PC-9 (cell line): Measurements from ENCODE around the gene CPNE1.
A peak's percentile ranks its signal among the peaks of the same experiment; 100 is the strongest.
"Not testable (repeated sequence)": the region's sequence is repeated elsewhere in the genome, so short reads cannot be mapped to it uniquely, and the experiment has no call there.

Source experiments
- CTCF ChIP-seq: fragments of 200-600 bp; sonication (generic); conservative IDR thresholded peaks from 2 replicates; pipeline ENCODE4 v1.6.1; 2017; ENCODE audit warnings: mixed run types, antibody characterized with exemption, mild to moderate bottlenecking, moderate library complexity
- EZH2 ChIP-seq: fragments of 200-600 bp; sonication (generic); IDR thresholded peaks from 2 replicates; pipeline ENCODE4 v1.8.0; 2017; ENCODE audit warnings: antibody characterized with exemption, low read depth

- peak; percentile 50 for TF ChIP-seq CTCF
- TF ChIP-seq EZH2, result not testable (repeated sequence)
These were observed 22.2 kb upstream of the CPNE1 start for GRCh38 chr20:35686872-35687271.
